HG02610 (cell line): Measurements from ENCODE around the gene FKBP8.

Experiments used
- ATAC-seq: cut with Tn5 transposase; IDR thresholded peaks from one replicate; pipeline ENCODE4 v1.9.1; 2021; ENCODE audit warnings: mild to moderate bottlenecking, moderate library complexity; ENCODE audit not compliant: unreplicated experiment

Gene FKBP8

GRCh38 chr19:18487576-18488402, 55.6 kb downstream of the FKBP8 start:
- ATAC-seq = no peak

GRCh38 chr19:18486746-18487145, 56.6 kb downstream of the FKBP8 start:
- ATAC-seq = no peak

GRCh38 chr19:18484992-18485391, 58.4 kb downstream of the FKBP8 start:
- ATAC-seq = no peak

GRCh38 chr19:18483119-18483890, 60.1 kb downstream of the FKBP8 start:
- ATAC-seq = no peak
